Hepatocyte (in vitro differentiated cells): Measurements from ENCODE around the gene KIF6. TPM values are rescaled to one million over a fixed set of nuclear protein-coding genes. Genes with fewer than 3 reads are reported as not detected.

Experiments used
- DNase-seq: peaks from one replicate; pipeline ENCODE4 v3.0.0-alpha.2; 2016; ENCODE audit warnings: low spot score
- H2AFZ ChIP-seq: fragments of 200-600 bp; sonication (generic); 2 replicates; pipeline ENCODE4 v1.6.0; 2016; ENCODE audit warnings: antibody characterized with exemption, mild to moderate bottlenecking
- H3K27ac ChIP-seq: fragments of 200-600 bp; sonication (generic); 2 replicates; pipeline ENCODE4 v1.5.1; 2016; ENCODE audit warnings: mild to moderate bottlenecking
- H3K27me3 ChIP-seq: fragments of 200-600 bp; sonication (generic); 2 replicates; pipeline ENCODE4 v1.6.1; 2016
- H3K36me3 ChIP-seq: fragments of 200-600 bp; sonication (generic); replicated peaks from 2 replicates; pipeline ENCODE4 v1.5.1; 2016; ENCODE audit warnings: low read depth; ENCODE audit not compliant: insufficient read depth
- H3K4me1 ChIP-seq: fragments of 200-600 bp; sonication (generic); 2 replicates; pipeline ENCODE4 v1.5.1; 2016; ENCODE audit warnings: mild to moderate bottlenecking, moderate library complexity; ENCODE audit not compliant: insufficient read depth
- H3K4me2 ChIP-seq: fragments of 200-600 bp; sonication (generic); 2 replicates; pipeline ENCODE4 v1.6.0; 2016
- H3K4me3 ChIP-seq: fragments of 200-600 bp; sonication (generic); 2 replicates; pipeline ENCODE4 v1.5.1; 2016; ENCODE audit warnings: mild to moderate bottlenecking
- H3K79me2 ChIP-seq: fragments of 200-600 bp; sonication (generic); 2 replicates; pipeline ENCODE4 v1.6.0; 2017; ENCODE audit warnings: mild to moderate bottlenecking
- H3K9me2 ChIP-seq: fragments of 200-600 bp; sonication (generic); replicated peaks from 2 replicates; pipeline ENCODE4 v1.6.0; 2017; ENCODE audit warnings: mild to moderate bottlenecking; ENCODE audit not compliant: insufficient read depth
- H3K9me3 ChIP-seq: fragments of 200-600 bp; sonication (generic); 2 replicates; pipeline ENCODE4 v1.5.1; 2016; ENCODE audit warnings: low read depth, mild to moderate bottlenecking
- H4K20me1 ChIP-seq: fragments of 200-600 bp; sonication (generic); 2 replicates; pipeline ENCODE4 v1.6.0; 2016; ENCODE audit warnings: mild to moderate bottlenecking; ENCODE audit not compliant: insufficient read depth, poor library complexity, severe bottlenecking
- CTCF ChIP-seq: fragments of 200-600 bp; sonication (generic); IDR thresholded peaks from 2 replicates; pipeline ENCODE4 v1.5.1; 2016; ENCODE audit warnings: antibody characterized with exemption, mild to moderate bottlenecking; ENCODE audit not compliant: poor library complexity
- EZH2 ChIP-seq: fragments of 200-600 bp; sonication (generic); IDR thresholded peaks from 2 replicates; pipeline ENCODE4 v1.6.1; 2016; ENCODE audit warnings: antibody characterized with exemption, mild to moderate bottlenecking, borderline replicate concordance
- EZH2phosphoT487 ChIP-seq: fragments of 200-600 bp; sonication (generic); IDR thresholded peaks from one replicate; pipeline ENCODE4 v1.6.1; 2018; ENCODE audit warnings: antibody characterized with exemption, mild to moderate bottlenecking, low read depth, moderate library complexity; ENCODE audit not compliant: unreplicated experiment, severe bottlenecking
- WGBS: methylation state at CpG from one replicate; pipeline ENCODE4 v1.1.6; 2016; ENCODE audit warnings: low lambda C conversion rate; ENCODE audit errors: missing lambda C conversion rate; 5-methylcytosine and 5-hydroxymethylcytosine counted together
- polyA plus RNA-seq: library from polyadenylated mRNA; unstranded; fragments of >200 nt; fragmentation: Nextera tagmentation; extraction: Ambion mirVana; gene quantifications from 2 replicates; pipeline ENCODE4 v1.2.1, GENCODE V29; 2016
- total RNA-seq: library from RNA; depleted of rRNA; stranded (reverse); fragments of >200 nt; gene quantifications from 2 replicates; pipeline ENCODE4 v1.2.3, GENCODE V29; 2014

Gene KIF6
- total and polyA plus RNA-seq, 2 experiments from 2014 or later, result 0.87 to 2.3 TPM

DNA sequence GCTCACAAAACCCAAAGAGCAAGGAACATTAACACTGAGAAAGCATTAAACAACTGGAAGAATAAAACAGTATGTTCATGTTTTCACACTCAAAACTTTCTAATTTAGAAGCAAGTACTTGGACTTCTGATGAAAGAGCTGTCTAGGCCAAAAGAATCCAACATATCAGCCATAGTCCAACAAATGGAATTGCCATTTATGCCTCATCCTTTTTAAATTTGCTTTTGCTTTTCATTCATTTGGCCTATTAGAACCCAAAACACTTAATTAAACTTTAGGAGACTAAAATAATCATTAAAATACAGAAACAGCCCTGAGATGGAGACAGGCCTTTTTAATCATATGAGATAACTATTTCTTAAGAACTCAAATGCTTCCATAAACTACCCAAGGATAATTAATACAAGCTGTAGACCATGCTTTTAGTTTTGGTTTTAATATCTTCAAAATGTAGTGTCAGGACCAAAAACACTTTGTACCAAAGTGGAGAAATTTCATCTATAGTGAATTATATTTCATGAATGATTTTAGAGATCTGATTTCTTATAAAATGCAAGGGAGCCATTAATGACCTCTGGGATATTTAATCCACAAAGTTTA lies 166.5 kb downstream of the KIF6 start:
- no peaks in the 10 kb centered on the region for H3K27me3 ChIP-seq
- H3K27ac ChIP-seq, result no peak overlapping the region
- H2AFZ ChIP-seq, result no peak overlapping the region
- H3K9me2 ChIP-seq, result no peaks in the 10 kb centered on the region
- no peaks in the 10 kb centered on the region for H3K36me3 ChIP-seq
- H3K4me2 ChIP-seq, result no peak overlapping the region
- no peak for TF ChIP-seq CTCF
- no peak for TF ChIP-seq EZH2phosphoT487
- no peak for TF ChIP-seq EZH2
- DNase-seq, result no peak
- H3K9me3 ChIP-seq, result no peaks in the 10 kb centered on the region
- H4K20me1 ChIP-seq, result no peaks in the 10 kb centered on the region
- H3K4me1 ChIP-seq, result no peaks in the 10 kb centered on the region
- no peak overlapping the region for H3K4me3 ChIP-seq
- no peaks in the 10 kb centered on the region for H3K79me2 ChIP-seq

GRCh38 chr6:39558079-39558478 lies 167.1 kb downstream of the KIF6 start:
- H3K36me3 ChIP-seq, result no peaks in the 10 kb centered on the region
- H3K4me2 ChIP-seq, result no peak overlapping the region
- no peak overlapping the region for H3K27ac ChIP-seq
- no peak overlapping the region for H2AFZ ChIP-seq
- H3K4me1 ChIP-seq, result no peaks in the 10 kb centered on the region
- TF ChIP-seq CTCF (no peak), EZH2phosphoT487 (no peak), EZH2 (no peak)
- H4K20me1 ChIP-seq, result no peaks in the 10 kb centered on the region
- WGBS, result 54% methylated on average over 1 of the region's 1 CpG
- no peaks in the 10 kb centered on the region for H3K9me3 ChIP-seq
- H3K27me3 ChIP-seq, result no peaks in the 10 kb centered on the region
- H3K4me3 ChIP-seq, result no peak overlapping the region
- DNase-seq, result no peak
- H3K9me2 ChIP-seq, result no peaks in the 10 kb centered on the region
- no peaks in the 10 kb centered on the region for H3K79me2 ChIP-seq

DNA sequence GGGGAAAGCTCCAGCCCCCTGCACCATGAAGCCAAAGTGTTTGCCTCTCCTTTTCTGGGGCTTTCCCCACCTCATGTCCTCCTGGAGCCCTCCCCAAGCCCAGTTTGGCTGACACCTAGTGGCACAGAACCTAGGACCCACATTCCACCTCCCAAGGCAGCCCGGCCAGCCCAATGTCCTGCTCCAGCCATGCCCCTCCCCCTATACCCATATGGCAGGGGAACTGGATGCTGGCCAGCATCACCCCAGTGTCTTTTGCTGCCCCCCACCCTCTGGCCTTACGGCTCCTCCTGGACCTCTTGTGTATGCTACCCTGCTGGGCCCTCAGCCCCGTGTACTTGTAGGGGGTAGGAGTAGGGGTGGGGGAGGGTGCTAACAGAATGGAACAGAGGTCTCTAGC lies 170.1 kb downstream of the KIF6 start:
- H3K4me3 ChIP-seq, result no peak overlapping the region
- H3K79me2 ChIP-seq, result no peaks in the 10 kb centered on the region
- H3K4me1 ChIP-seq, result no peaks in the 10 kb centered on the region
- H3K4me2 ChIP-seq, result no peak overlapping the region
- H2AFZ ChIP-seq, result no peak overlapping the region
- no peak overlapping the region for H3K27ac ChIP-seq
- 89% methylated on average over 3 of the region's 3 CpGs for WGBS
- no peaks in the 10 kb centered on the region for H3K9me2 ChIP-seq
- H3K27me3 ChIP-seq, result no peaks in the 10 kb centered on the region
- H3K36me3 ChIP-seq, result no peaks in the 10 kb centered on the region
- TF ChIP-seq EZH2 (no peak), CTCF (no peak), EZH2phosphoT487 (no peak)
- no peaks in the 10 kb centered on the region for H4K20me1 ChIP-seq
- no peaks in the 10 kb centered on the region for H3K9me3 ChIP-seq
- no peak for DNase-seq
